Iris pigment epithelial cell (primary cell): ENCODE results near the gene PGA4.
"Not testable (repeated sequence)": the region's sequence is repeated elsewhere in the genome, so short reads cannot be mapped to it uniquely, and the experiment has no call there.

ENCODE experiments used
- DNase-seq: peaks from one replicate; pipeline ENCODE4 v3.0.0-alpha.2; 2011; ENCODE audit warnings: low read depth

Gene PGA4

GRCh38 chr11:61204502-61205059 is 17.6 kb upstream of the PGA4 start:
- not testable (repeated sequence) for DNase-seq

GRCh38 chr11:61207636-61208310 is 14.4 kb upstream of the PGA4 start:
- not testable (repeated sequence) for DNase-seq

DNA sequence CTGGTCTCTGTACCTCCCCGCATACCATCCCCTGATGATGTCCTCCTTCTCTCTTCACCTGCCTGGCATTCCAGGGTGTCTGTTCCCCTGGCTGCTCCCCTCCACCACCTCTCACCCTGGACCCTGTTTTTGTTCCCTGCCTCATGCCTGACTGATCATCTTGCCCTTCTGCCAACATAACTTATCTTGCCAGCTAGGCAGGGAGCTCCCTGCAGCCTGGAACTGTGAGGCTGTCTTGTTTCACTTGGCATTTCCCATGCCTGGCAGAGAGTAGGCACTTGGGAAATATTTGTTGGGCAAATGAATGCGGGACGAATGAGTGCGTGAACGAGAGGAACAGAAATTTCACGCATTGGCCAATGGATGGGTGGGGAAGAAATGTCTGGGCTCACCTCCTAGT is 11.5 kb upstream of the PGA4 start:
- not testable (repeated sequence) for DNase-seq

DNA sequence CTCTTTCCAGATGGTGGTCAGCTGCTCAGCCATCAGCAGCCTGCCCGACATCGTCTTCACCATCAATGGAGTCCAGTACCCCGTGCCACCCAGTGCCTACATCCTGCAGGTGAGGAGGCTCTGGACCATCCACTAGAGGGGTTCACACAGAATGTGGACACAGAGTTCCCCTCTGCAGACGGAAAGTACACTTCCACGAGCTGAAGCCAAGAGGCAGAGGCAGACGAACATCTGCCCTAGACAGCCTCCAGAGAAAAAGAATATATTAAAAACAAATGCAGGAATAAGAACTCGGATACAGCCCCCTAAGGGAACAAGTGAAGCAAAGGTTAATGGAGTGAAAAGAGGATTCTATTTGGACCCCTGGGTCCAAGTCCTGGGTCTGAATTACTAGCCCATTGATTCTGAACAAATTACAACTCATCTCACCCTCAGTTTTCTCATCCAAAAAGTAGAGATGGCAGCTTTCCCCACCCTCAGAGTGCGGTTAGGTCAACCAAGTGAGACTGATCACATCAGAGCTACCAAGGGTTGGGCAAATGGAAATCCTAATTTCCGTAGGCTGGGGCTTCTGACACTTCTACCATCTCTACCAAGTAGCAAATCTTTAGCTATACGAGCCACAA is 10.7 kb upstream of the PGA4 start:
- DNase-seq, result not testable (repeated sequence)

- DNase-seq, result not testable (repeated sequence)
Observed at GRCh38 chr11:61212202-61212601, 9.9 kb upstream of the PGA4 start.

- not testable (repeated sequence) for DNase-seq
Observed at GRCh38 chr11:61213711-61214324, 8.3 kb upstream of the PGA4 start.

GRCh38 chr11:61218306-61218705 is 3.8 kb upstream of the PGA4 start:
- not testable (repeated sequence) for DNase-seq

DNA sequence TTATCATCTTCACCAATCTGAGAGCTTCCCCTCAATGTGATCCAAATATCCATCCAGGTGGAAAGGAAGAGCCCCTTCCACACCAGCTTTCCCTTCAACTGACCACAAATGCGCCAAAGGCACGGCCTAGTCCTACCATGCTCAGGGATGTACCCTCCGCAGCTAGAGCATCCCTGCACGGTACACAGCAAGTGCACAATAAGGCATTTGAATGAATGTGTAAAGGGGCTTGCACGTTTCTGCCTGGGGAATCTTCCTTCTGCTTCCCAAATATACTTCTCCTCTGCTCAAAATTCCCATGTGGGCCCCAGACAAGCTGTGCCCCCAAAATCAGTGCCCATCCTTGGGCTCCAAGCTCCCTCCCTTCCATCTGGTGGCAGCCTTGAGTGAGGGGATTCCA is 3.1 kb upstream of the PGA4 start:
- not testable (repeated sequence) for DNase-seq

GRCh38 chr11:61222692-61223091 is 545 bp downstream of the PGA4 start:
- not testable (repeated sequence) for DNase-seq

GRCh38 chr11:61226457-61227137 is 4.5 kb downstream of the PGA4 start:
- DNase-seq, result not testable (repeated sequence)

DNA sequence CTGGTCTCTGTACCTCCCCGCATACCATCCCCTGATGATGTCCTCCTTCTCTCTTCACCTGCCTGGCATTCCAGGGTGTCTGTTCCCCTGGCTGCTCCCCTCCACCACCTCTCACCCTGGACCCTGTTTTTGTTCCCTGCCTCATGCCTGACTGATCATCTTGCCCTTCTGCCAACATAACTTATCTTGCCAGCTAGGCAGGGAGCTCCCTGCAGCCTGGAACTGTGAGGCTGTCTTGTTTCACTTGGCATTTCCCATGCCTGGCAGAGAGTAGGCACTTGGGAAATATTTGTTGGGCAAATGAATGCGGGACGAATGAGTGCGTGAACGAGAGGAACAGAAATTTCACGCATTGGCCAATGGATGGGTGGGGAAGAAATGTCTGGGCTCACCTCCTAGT is 7.3 kb downstream of the PGA4 start:
- not testable (repeated sequence) for DNase-seq

DNA sequence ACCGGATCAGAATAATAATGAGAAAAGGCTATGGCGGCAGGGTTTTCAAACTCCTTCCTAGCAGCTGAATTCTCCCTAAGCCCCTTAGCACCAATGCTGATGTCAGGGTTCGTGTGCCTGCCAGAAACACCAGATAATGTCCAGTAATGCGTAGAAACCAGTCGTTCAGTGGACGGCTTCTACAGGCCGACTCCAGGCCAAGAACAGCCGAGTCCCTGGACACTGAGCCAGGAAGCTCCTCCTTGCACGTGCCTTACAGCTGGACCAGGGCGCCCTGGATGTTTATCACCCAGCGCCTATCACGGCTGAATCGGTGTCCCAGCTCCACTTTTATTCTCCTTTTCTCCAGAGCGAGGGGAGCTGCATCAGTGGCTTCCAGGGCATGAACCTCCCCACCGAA is 8.9 kb downstream of the PGA4 start:
- DNase-seq, result not testable (repeated sequence)

GRCh38 chr11:61231585-61231984 is 9.4 kb downstream of the PGA4 start:
- DNase-seq, result not testable (repeated sequence)

- not testable (repeated sequence) for DNase-seq
Observed at GRCh38 chr11:61232548-61233145, 10.5 kb downstream of the PGA4 start.

DNA sequence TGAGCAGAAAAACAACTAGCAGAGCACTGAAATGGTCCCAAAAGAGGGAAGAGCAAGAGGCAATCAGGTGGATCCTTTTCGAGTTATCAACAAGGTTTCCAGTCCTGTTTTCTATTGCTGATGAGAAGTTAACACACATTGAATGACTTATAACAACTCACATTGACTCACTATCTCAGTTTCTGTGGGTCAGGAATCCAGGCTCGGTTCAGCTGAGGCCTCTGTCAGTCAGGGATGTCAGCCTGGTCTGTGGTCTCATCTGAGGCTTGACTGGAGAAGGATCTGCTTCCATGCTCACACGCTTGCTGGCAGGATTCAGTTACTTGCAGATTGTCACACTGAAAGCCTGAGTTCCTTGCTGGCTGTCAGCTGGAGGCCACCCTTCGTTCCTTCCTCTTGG is 15.0 kb downstream of the PGA4 start:
- not testable (repeated sequence) for DNase-seq

GRCh38 chr11:61240288-61240687 is 18.1 kb downstream of the PGA4 start:
- DNase-seq, result not testable (repeated sequence)

- not testable (repeated sequence) for DNase-seq
Observed at GRCh38 chr11:61240875-61241274, 18.7 kb downstream of the PGA4 start, which contains the start of gene PGA5. Gene PGA5, plus strand, starts transcription at chr11:61241175. Its CDS starts 52 bp downstream, at chr11:61241227.

- DNase-seq, result not testable (repeated sequence)
Observed at GRCh38 chr11:61241526-61241925, 19.4 kb downstream of the PGA4 start.

GRCh38 chr11:61245284-61245964 is 23.3 kb downstream of the PGA4 start:
- DNase-seq, result not testable (repeated sequence)

- not testable (repeated sequence) for DNase-seq
Observed at GRCh38 chr11:61248071-61248470, 25.9 kb downstream of the PGA4 start.

DNA sequence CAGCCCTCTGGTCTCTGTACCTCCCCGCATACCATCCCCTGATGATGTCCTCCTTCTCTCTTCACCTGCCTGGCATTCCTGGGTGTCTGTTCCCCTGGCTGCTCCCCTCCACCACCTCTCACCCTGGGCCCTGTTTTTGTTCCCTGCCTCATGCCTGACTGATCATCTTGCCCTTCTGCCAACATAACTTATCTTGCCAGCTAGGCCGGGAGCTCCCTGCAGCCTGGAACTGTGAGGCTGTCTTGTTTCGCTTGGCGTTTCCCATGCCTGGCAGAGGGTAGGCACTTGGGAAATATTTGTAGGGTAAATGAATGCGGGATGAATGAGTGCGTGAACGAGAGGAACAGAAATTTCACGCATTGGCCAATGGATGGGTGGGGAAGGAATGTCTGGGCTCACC is 27.1 kb downstream of the PGA4 start:
- not testable (repeated sequence) for DNase-seq
